Smooth muscle cell (in vitro differentiated cells): ENCODE measurements around the gene EML1. TPM values are rescaled to one million over a fixed set of nuclear protein-coding genes. Genes with fewer than 3 reads are reported as not detected.

Source experiments
- DNase-seq: peaks from one replicate; lab custom pipeline; 2025; ENCODE audit not compliant: unreplicated experiment; lab: John Stamatoyannopoulos, UW
- H2AFZ ChIP-seq: fragments of 200-600 bp; sonication (generic); 2 replicates; pipeline ENCODE4 v1.6.0; 2016; ENCODE audit warnings: antibody characterized with exemption, low read depth, mild to moderate bottlenecking
- H3F3A ChIP-seq: fragments of 200-600 bp; sonication (generic); 2 replicates; pipeline ENCODE4 v1.6.0; 2017; ENCODE audit warnings: antibody characterized with exemption, low read depth
- H3K27ac ChIP-seq: fragments of 200-600 bp; sonication (generic); 2 replicates; pipeline ENCODE4 v1.5.1; 2016; ENCODE audit warnings: low read depth, mild to moderate bottlenecking
- H3K27me3 ChIP-seq: fragments of 200-600 bp; sonication (generic); 2 replicates; pipeline ENCODE4 v1.6.1; 2016; ENCODE audit warnings: low read depth, mild to moderate bottlenecking
- H3K36me3 ChIP-seq: fragments of 200-600 bp; sonication (generic); 2 replicates; pipeline ENCODE4 v1.5.1; 2016; ENCODE audit warnings: low read depth
- H3K4me1 ChIP-seq: fragments of 200-600 bp; sonication (generic); 2 replicates; pipeline ENCODE4 v1.5.1; 2016; ENCODE audit warnings: low read depth
- H3K4me2 ChIP-seq: fragments of 200-600 bp; sonication (generic); 2 replicates; pipeline ENCODE4 v1.6.0; 2016; ENCODE audit warnings: mild to moderate bottlenecking
- H3K4me3 ChIP-seq: fragments of 200-600 bp; sonication (generic); 2 replicates; pipeline ENCODE4 v1.5.1; 2016; ENCODE audit warnings: mild to moderate bottlenecking
- H3K79me2 ChIP-seq: fragments of 200-600 bp; sonication (generic); 2 replicates; pipeline ENCODE4 v1.6.0; 2016; ENCODE audit warnings: low read depth, mild to moderate bottlenecking
- H3K9ac ChIP-seq: fragments of 200-600 bp; sonication (generic); 2 replicates; pipeline ENCODE4 v1.6.0; 2016; ENCODE audit warnings: low read depth
- H3K9me3 ChIP-seq: fragments of 200-600 bp; sonication (generic); replicated peaks from 2 replicates; pipeline ENCODE4 v1.5.1; 2016; ENCODE audit warnings: low read depth
- H4K20me1 ChIP-seq: fragments of 200-600 bp; sonication (generic); 2 replicates; pipeline ENCODE4 v1.6.0; 2016; ENCODE audit warnings: low read depth
- WGBS: methylation state at CpG from one replicate; pipeline ENCODE4 v1.1.7; 2016; ENCODE audit warnings: low lambda C conversion rate; 5-methylcytosine and 5-hydroxymethylcytosine counted together
- polyA plus RNA-seq: library from polyadenylated mRNA; unstranded; fragments of >200 nt; fragmentation: Nextera tagmentation; extraction: Ambion mirVana; gene quantifications from 2 replicates; pipeline ENCODE4 v1.2.1, GENCODE V29; 2016
- total RNA-seq: library from RNA; depleted of rRNA; stranded (reverse); fragments of >200 nt; gene quantifications from 2 replicates; pipeline ENCODE4 v1.2.3, GENCODE V29; 2014
- TF ChIP-seq, protein P1 (sequence below): fragments of 200-600 bp; sonication (generic); IDR thresholded peaks from 2 replicates; pipeline ENCODE4 v1.5.1; 2017; ENCODE audit warnings: borderline replicate concordance, mild to moderate bottlenecking, antibody characterized with exemption; ENCODE audit not compliant: insufficient read depth, poor library complexity, severe bottlenecking

EML1 gene
- total and polyA plus RNA-seq, 2 experiments from 2014 or later, result 13.0 to 31.2 TPM

DNA sequence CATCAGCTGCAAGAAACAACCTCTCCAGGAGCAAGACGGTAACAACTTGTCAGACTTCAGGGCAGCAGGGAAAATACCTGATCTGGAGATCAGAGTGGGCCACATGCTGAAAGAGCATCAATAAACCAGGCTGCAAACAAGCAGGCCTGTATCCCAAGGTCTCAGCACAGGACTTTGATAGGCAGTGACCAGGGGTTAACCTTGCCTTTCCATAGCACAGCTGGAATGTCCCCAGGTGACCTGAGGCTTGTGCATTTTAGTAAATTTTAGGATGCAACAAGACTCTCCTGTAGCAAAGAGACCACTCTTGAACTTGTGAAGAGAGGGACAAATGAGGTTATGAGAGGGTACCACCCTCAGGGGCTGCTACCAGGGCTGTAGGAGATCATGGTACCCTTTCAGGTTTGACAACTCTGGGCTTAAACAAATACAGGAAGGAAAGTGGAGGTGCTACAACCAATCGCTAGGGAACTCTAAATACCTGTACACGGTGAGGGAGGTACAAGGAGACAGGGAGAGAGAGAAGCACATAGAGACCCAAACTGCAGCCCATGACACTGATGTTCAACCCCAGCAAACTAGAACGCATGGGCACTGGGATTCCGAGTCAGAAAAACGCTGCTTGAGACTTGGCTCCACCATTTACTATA is 176.6 kb downstream of the EML1 start:
- Histone ChIP-seq H3F3A (peaks cover 10% of the 10 kb centered on the region), H3K4me1 (peaks cover 5% of the 10 kb centered on the region), H3K27ac (no peak overlapping the region), H3K27me3 (no peaks in the 10 kb centered on the region), H2AFZ (no peak overlapping the region), H3K79me2 (peaks cover 20% of the 10 kb centered on the region), H3K9me3 (no peaks in the 10 kb centered on the region), H3K4me2 (no peak overlapping the region), H4K20me1 (no peaks in the 10 kb centered on the region), H3K36me3 (no peaks in the 10 kb centered on the region), H3K4me3 (no peak overlapping the region), H3K9ac (no peak overlapping the region)
- TF ChIP-seq, protein P1, sequence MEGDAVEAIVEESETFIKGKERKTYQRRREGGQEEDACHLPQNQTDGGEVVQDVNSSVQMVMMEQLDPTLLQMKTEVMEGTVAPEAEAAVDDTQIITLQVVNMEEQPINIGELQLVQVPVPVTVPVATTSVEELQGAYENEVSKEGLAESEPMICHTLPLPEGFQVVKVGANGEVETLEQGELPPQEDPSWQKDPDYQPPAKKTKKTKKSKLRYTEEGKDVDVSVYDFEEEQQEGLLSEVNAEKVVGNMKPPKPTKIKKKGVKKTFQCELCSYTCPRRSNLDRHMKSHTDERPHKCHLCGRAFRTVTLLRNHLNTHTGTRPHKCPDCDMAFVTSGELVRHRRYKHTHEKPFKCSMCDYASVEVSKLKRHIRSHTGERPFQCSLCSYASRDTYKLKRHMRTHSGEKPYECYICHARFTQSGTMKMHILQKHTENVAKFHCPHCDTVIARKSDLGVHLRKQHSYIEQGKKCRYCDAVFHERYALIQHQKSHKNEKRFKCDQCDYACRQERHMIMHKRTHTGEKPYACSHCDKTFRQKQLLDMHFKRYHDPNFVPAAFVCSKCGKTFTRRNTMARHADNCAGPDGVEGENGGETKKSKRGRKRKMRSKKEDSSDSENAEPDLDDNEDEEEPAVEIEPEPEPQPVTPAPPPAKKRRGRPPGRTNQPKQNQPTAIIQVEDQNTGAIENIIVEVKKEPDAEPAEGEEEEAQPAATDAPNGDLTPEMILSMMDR, result no peak
- 91% methylated on average over 6 of the region's 6 CpGs for WGBS
- no peak for DNase-seq

DNA sequence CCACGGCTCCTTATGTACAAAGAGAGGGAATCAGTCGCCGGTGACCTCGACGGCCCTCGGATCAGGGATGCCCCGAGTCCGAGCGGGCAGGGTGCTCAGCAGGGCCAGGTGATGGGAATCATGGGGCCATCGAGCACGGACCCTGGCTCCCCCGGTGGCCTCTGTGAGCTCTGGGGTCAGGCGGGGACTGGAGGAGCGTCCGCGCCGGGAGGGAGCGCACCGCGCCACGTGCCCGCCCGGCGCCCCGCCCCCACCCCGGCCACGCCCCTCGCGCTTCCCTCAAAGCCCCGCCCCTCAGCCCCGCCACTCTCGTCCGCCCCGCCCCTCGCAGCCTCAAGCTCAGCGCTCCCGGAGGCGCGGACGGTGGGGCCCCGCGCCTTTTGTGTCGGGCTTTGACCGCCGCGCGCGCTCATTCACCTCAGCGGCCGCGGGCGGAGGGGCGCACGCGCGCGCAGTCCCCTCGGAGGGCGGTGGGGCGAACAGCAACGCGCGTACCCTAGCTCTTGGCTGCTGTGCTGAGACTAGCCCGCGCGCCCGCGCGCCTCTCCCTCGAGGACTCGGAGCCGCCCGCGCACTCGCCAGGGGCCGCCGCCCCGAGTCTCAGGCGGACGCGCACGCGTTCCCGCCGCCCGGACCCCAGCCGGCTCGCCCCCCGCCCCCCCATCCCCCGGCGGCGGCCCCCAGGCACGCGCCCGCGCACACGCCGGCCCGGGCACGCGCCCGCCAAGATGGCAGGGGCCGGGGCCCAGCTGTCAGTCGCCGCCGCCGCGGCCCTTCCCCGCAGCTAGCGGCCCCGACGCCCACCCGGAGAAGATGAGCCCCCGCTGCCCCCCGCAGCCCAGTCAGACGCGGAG is 178.1 kb downstream of the EML1 start:
- TF ChIP-seq, protein P1, result no peak
- no peaks in the 10 kb centered on the region for H3K36me3 ChIP-seq
- H3K4me3 ChIP-seq, result peak overlapping the region; percentile 82
- no peak overlapping the region for H3K27ac ChIP-seq
- H3F3A ChIP-seq, result peaks cover 10% of the 10 kb centered on the region
- no peaks in the 10 kb centered on the region for H3K27me3 ChIP-seq
- no peak overlapping the region for H3K9ac ChIP-seq
- peak overlapping the region; percentile 97 for H3K4me2 ChIP-seq
- H3K4me1 ChIP-seq, result peaks cover 5% of the 10 kb centered on the region
- no peaks in the 10 kb centered on the region for H3K9me3 ChIP-seq
- peaks cover 26% of the 10 kb centered on the region for H3K79me2 ChIP-seq
- peaks cover 5% of the 10 kb centered on the region for H4K20me1 ChIP-seq
- DNase-seq, result peak; percentile 49
- peak overlapping the region; percentile 51 for H2AFZ ChIP-seq
- 26% methylated on average over 13 of the region's 117 CpGs for WGBS

DNA sequence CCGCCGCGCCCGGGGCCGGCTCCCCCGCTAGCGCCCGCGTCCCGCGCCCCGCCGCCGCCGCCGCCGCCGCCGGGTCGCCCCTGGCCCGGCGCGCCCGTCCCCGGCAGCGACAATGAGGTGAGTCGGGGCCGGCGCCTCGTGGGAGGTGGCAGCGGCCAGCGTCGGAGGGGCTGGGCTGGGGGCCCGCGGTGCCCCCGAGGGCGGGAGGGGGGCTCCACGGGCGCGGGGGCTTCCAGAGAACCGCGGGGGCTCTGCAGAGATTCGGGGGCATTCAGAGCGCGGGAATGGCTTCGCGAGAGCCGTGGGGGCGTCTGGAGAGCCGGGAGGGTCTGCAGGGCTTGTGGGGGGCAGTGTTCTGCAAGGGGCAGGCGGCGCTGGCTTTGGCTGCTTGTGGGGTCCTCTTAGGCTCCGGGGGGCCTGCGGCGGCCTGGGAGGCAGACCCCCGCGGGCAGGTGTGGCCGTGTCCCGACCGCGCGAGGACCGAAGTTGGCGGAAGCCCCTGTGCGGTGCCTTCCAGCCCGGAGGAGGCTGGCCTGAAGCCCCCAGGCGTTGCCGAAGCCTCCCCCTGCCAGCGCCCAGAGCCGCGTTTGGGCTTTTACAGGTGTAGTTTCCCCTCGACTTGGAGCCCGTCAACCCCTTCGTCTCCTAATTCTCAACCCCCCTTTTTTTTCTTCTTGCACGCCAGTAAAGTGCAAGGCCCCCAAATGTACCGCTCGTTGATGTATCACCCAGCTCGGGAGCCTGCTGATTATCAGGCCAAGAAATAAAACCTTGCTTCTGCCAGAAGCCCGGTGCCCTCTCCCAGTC is 178.9 kb downstream of the EML1 start:
- no peak for DNase-seq
- H3K79me2 ChIP-seq, result peaks cover 28% of the 10 kb centered on the region
- no peak overlapping the region for H3K27ac ChIP-seq

More for the DNA sequence above, 178.9 kb downstream of the EML1 start:
- Histone ChIP-seq H4K20me1 (peaks cover 7% of the 10 kb centered on the region), H3K36me3 (no peaks in the 10 kb centered on the region), H3K4me2 (peak overlapping the region; percentile 97), H3K4me1 (peaks cover 5% of the 10 kb centered on the region), H3K4me3 (peak overlapping the region; percentile 82), H3K9me3 (no peaks in the 10 kb centered on the region), H3K9ac (peak overlapping the region; percentile 62), H3F3A (peaks cover 10% of the 10 kb centered on the region), H3K27me3 (no peaks in the 10 kb centered on the region), H2AFZ (peak overlapping the region; percentile 17)
- under 1% methylated on average over 41 of the region's 79 CpGs for WGBS
- TF ChIP-seq, protein P1, result no peak
